GM12878 (cell line): ENCODE results near the gene PHAF1. TPM values are rescaled to one million over a fixed set of nuclear protein-coding genes. Genes with fewer than 3 reads are reported as not detected.

ENCODE experiments used
- BACH1 ChIP-seq: fragments of 450-650 bp; IDR thresholded peaks from 2 replicates; pipeline ENCODE4 v1.6.1; 2017; ENCODE audit warnings: mild to moderate bottlenecking, borderline replicate concordance
- CREM ChIP-seq: IDR thresholded peaks from 2 replicates; pipeline ENCODE4 v1.6.1; 2014; ENCODE audit warnings: antibody characterized with exemption, low read depth
- E2F4 ChIP-seq: IDR thresholded peaks from 2 replicates; pipeline ENCODE4 v1.6.1; 2012; ENCODE audit warnings: low read depth, low read length, improper control_type of control experiment
- EP300 ChIP-seq, 2 experiments: fragments of 150-350 bp in 1 of 2; IDR thresholded peaks; 2 replicates each; pipeline ENCODE4 v1.6.1; 2011 to 2012; ENCODE audit warnings: low read depth in 2 of 2, low read length in 2 of 2, borderline replicate concordance in 1 of 2, improper control_type of control experiment in 1 of 2, inconsistent platforms in 1 of 2; ENCODE audit not compliant: control insufficient read depth in 1 of 2
- IKZF1 ChIP-seq: fragments of 450-650 bp; conservative IDR thresholded peaks from 2 replicates; pipeline ENCODE4 v1.6.1; 2017; ENCODE audit warnings: antibody characterized with exemption, mild to moderate bottlenecking
- IRF3 ChIP-seq: fragments of 450-650 bp; IDR thresholded peaks from 2 replicates; pipeline ENCODE4 v1.6.1; 2014; ENCODE audit warnings: mild to moderate bottlenecking
- KLF5 ChIP-seq: fragments of 450-650 bp; IDR thresholded peaks from 2 replicates; pipeline ENCODE4 v1.6.1; 2014; ENCODE audit warnings: mild to moderate bottlenecking; ENCODE audit not compliant: partially characterized antibody
- LARP7 ChIP-seq: fragments of 450-650 bp; IDR thresholded peaks from 2 replicates; pipeline ENCODE4 v1.6.1; 2017; ENCODE audit warnings: mild to moderate bottlenecking
- NFXL1 ChIP-seq: fragments of 450-650 bp; IDR thresholded peaks from 2 replicates; pipeline ENCODE4 v1.6.1; 2017; ENCODE audit warnings: antibody characterized with exemption, mild to moderate bottlenecking, borderline replicate concordance
- POLR2A ChIP-seq: IDR thresholded peaks from 2 replicates; pipeline ENCODE4 v1.6.1; 2011; ENCODE audit warnings: low read depth, mild to moderate bottlenecking, low read length
- POLR2AphosphoS5 ChIP-seq: IDR thresholded peaks from 2 replicates; pipeline ENCODE4 v1.6.1; 2011; ENCODE audit warnings: mild to moderate bottlenecking, low read length, inconsistent platforms
- RB1 ChIP-seq: fragments of 450-650 bp; formaldehyde crosslinking; IDR thresholded peaks from 2 replicates; pipeline ENCODE4 v1.6.1; 2017; ENCODE audit warnings: mild to moderate bottlenecking, borderline replicate concordance
- SMC3 ChIP-seq: IDR thresholded peaks from 2 replicates; pipeline ENCODE4 v1.6.1; 2011; ENCODE audit warnings: low read length, improper control_type of control experiment, borderline replicate concordance
- TAF1 ChIP-seq: IDR thresholded peaks from 2 replicates; pipeline ENCODE4 v1.6.1; 2011; ENCODE audit warnings: mild to moderate bottlenecking, low read depth, low read length, borderline replicate concordance
- WRNIP1 ChIP-seq: IDR thresholded peaks from 2 replicates; pipeline ENCODE4 v1.6.1; 2011; ENCODE audit warnings: low read depth, low read length, improper control_type of control experiment, borderline replicate concordance
- ZBTB40 ChIP-seq: fragments of 450-650 bp; IDR thresholded peaks from 2 replicates; pipeline ENCODE4 v1.6.1; 2016; ENCODE audit warnings: mild to moderate bottlenecking, moderate library complexity, borderline replicate concordance
- ZNF207 ChIP-seq: fragments of 450-650 bp; IDR thresholded peaks from 2 replicates; pipeline ENCODE4 v1.6.1; 2014; ENCODE audit warnings: antibody characterized with exemption, mild to moderate bottlenecking, borderline replicate concordance
- ZNF687 ChIP-seq: fragments of 450-650 bp; IDR thresholded peaks from 2 replicates; pipeline ENCODE4 v1.6.1; 2017; ENCODE audit warnings: mild to moderate bottlenecking, moderate library complexity
- polyA plus RNA-seq, 11 experiments: library from polyadenylated mRNA; depleted of rRNA in 4 of 11; unstranded in 6 of 11; stranded (reverse) in 5 of 11; fragments of >200 nt; fragmentation: Nextera tagmentation in 4 of 11; fragmentation: Illumina TruSeq in 1 of 11; extraction: Ambion mirVana in 4 of 11; extraction: Trizol in 1 of 11; gene quantifications; 1 replicate in 1 of 11; 2 replicates in 10 of 11; pipeline versions ENCODE4 v1.2.1 to v1.2.3, GENCODE V29; 2011 to 2016; ENCODE audit warnings: inconsistent platforms in 2 of 11, missing spikeins in 2 of 11, low read depth in 1 of 11
- total RNA-seq, 4 experiments: library from RNA; depleted of rRNA in 3 of 4; stranded (reverse); fragments of >200 nt in 3 of 4; fragmentation: Illumina TruSeq in 1 of 4; extraction: Trizol in 1 of 4; gene quantifications; 2 replicates each; pipeline versions ENCODE4 v1.2.1 to v1.2.3, GENCODE V29; 2013 to 2021

Gene PHAF1
- total and polyA plus RNA-seq, 10 of the 15 experiments (the other 5 are each of a cell fraction or from before 2014, with no cell fraction given): 4.5 to 20.9 (median 14.9) TPM

GRCh38 chr16:67191995-67192681, 82.4 kb downstream of the PHAF1 start, which contains the start of gene E2F4 (continued):
- TF ChIP-seq TAF1 (peak; percentile 60; the same call in 1 of the 2 replicates), POLR2A (peak; percentile 84), LARP7 (peak; percentile 87), SMC3 (no peak), ZNF207 (peak; percentile 78; the same call in 1 of the 2 replicates), ZBTB40 (peak; percentile 87), POLR2AphosphoS5 (peak; percentile 70; the same call in 1 of the 2 replicates), EP300 (IDR thresholded peaks at IDR 0.05; ENCODE audit: borderline replicate concordance in 1 of 2, control insufficient read depth in 1 of 2, low read depth in 2 of 2, low read length in 2 of 2) (no peak), IRF3 (peak; percentile 93), KLF5 (peak; percentile 56), RB1 (peak; percentile 83), E2F4 (no peak), ZNF687 (peak; percentile 70), WRNIP1 (no peak), BACH1 (0 out of 2 replicates have a peak, but pooled peaks have one; percentile 54), CREM (peak; percentile 67), NFXL1 (no peak), IKZF1 (peak; percentile 93)
